Large intestine (tissue), 12 donors: ENCODE measurements around the gene CFL1. TPM values are rescaled to one million over a fixed set of nuclear protein-coding genes. Genes with fewer than 3 reads are reported as not detected.

ENCODE experiments used
- DNase-seq, 2 donors: peaks; one replicate each; pipeline versions ENCODE4 v3.0.0 to v3.0.0-alpha.2; 2013
- H3K27ac ChIP-seq: one replicate; pipeline ENCODE4 v1.5.1; 2013; ENCODE audit warnings: low read length
- H3K27me3 ChIP-seq: 2 replicates; pipeline ENCODE4 v1.6.1; 2013; ENCODE audit warnings: low read length; ENCODE audit not compliant: control insufficient read depth, insufficient read depth
- H3K36me3 ChIP-seq: 2 replicates; pipeline ENCODE4 v1.6.1; 2013; ENCODE audit warnings: low read length; ENCODE audit not compliant: control insufficient read depth, insufficient read depth
- H3K4me1 ChIP-seq: one replicate; pipeline ENCODE4 v1.6.1; 2013; ENCODE audit warnings: low read length; ENCODE audit not compliant: control insufficient read depth, insufficient read depth
- H3K4me3 ChIP-seq: one replicate; pipeline ENCODE4 v1.5.1; 2013; ENCODE audit warnings: low read length
- H3K9me3 ChIP-seq: one replicate; pipeline ENCODE4 v1.6.1; 2013; ENCODE audit warnings: mild to moderate bottlenecking, low read depth, low read length, moderate library complexity; ENCODE audit not compliant: control insufficient read depth
- WGBS: methylation state at CpG from one replicate; pipeline ENCODE4 v1.1.5; 2013; ENCODE audit warnings: low lambda C conversion rate; ENCODE audit not compliant: insufficient coverage; 5-methylcytosine and 5-hydroxymethylcytosine counted together
- long read RNA-seq, 11 donors: transcript quantifications; one replicate each; lab custom pipeline, GENCODE V29; 2026
- polyA plus RNA-seq: library from polyadenylated mRNA; unstranded; fragments of 120-200 nt; gene quantifications from one replicate; pipeline ENCODE4 v1.2.1, GENCODE V29; 2013

The CFL1 gene
- polyA plus RNA-seq = 933 TPM
- long read RNA-seq, donor 1, transcript CFL1-209 (3 exons, 647 nt) = minor isoform, 20 of 395 reads
- long read RNA-seq, donor 1, transcript CFL1-201 (4 exons, 1,234 nt) = major isoform, 352 of 395 reads
- long read RNA-seq, donor 1, transcript CFL1-210 (2 exons, 1,509 nt) = minor isoform, 8 of 395 reads
- long read RNA-seq, donor 1, partial matches to known transcripts = 8 of 395 reads
- long read RNA-seq, donor 1, other reads (novel, unspliced or antisense) = 0 of 395 reads
- long read RNA-seq, donor 2, transcript CFL1-209 (3 exons, 647 nt) = minor isoform, 86 of 869 reads
- long read RNA-seq, donor 2, transcript CFL1-210 (2 exons, 1,509 nt) = minor isoform, 28 of 869 reads
- long read RNA-seq, donor 2, transcript CFL1-201 (4 exons, 1,234 nt) = major isoform, 712 of 869 reads
- long read RNA-seq, donor 2, partial matches to known transcripts = 26 of 869 reads
- long read RNA-seq, donor 2, other reads (novel, unspliced or antisense) = 5 of 869 reads
- long read RNA-seq, donor 3 = 0 reads
- long read RNA-seq, donor 4, transcript CFL1-201 (4 exons, 1,234 nt) = major isoform, 70 of 76 reads
- long read RNA-seq, donor 4, partial matches to known transcripts = 0 of 76 reads
- long read RNA-seq, donor 4, other reads (novel, unspliced or antisense) = 0 of 76 reads
- long read RNA-seq, donor 5, transcript CFL1-201 (4 exons, 1,234 nt) = major isoform, 313 of 346 reads
- long read RNA-seq, donor 5, transcript CFL1-209 (3 exons, 647 nt) = minor isoform, 15 of 346 reads
- long read RNA-seq, donor 5, transcript CFL1-210 (2 exons, 1,509 nt) = minor isoform, 7 of 346 reads
- long read RNA-seq, donor 5, partial matches to known transcripts = 6 of 346 reads
- long read RNA-seq, donor 5, other reads (novel, unspliced or antisense) = 0 of 346 reads
- long read RNA-seq, donor 6, transcript CFL1-201 (4 exons, 1,234 nt) = major isoform, 677 of 773 reads
- long read RNA-seq, donor 6, transcript CFL1-202 (4 exons, 860 nt) = minor isoform, 13 of 773 reads
- long read RNA-seq, donor 6, transcript CFL1-209 (3 exons, 647 nt) = minor isoform, 45 of 773 reads
- long read RNA-seq, donor 6, transcript CFL1-210 (2 exons, 1,509 nt) = minor isoform, 25 of 773 reads
- long read RNA-seq, donor 6, partial matches to known transcripts = 6 of 773 reads
- long read RNA-seq, donor 6, other reads (novel, unspliced or antisense) = 0 of 773 reads
- long read RNA-seq, donor 7, transcript CFL1-201 (4 exons, 1,234 nt) = major isoform, 300 of 350 reads
- long read RNA-seq, donor 7, transcript CFL1-209 (3 exons, 647 nt) = minor isoform, 19 of 350 reads
- long read RNA-seq, donor 7, transcript CFL1-210 (2 exons, 1,509 nt) = minor isoform, 17 of 350 reads
- long read RNA-seq, donor 7, partial matches to known transcripts = 7 of 350 reads
- long read RNA-seq, donor 7, other reads (novel, unspliced or antisense) = 0 of 350 reads
- long read RNA-seq, donor 8, transcript CFL1-209 (3 exons, 647 nt) = minor isoform, 64 of 983 reads
- long read RNA-seq, donor 8, transcript CFL1-210 (2 exons, 1,509 nt) = minor isoform, 14 of 983 reads
- long read RNA-seq, donor 8, transcript CFL1-201 (4 exons, 1,234 nt) = major isoform, 835 of 983 reads
- long read RNA-seq, donor 8, transcript CFL1-202 (4 exons, 860 nt) = minor isoform, 9 of 983 reads
- long read RNA-seq, donor 8, partial matches to known transcripts = 39 of 983 reads
- long read RNA-seq, donor 8, other reads (novel, unspliced or antisense) = 6 of 983 reads
- long read RNA-seq, donor 9, transcript CFL1-209 (3 exons, 647 nt) = minor isoform, 34 of 556 reads
- long read RNA-seq, donor 9, transcript CFL1-202 (4 exons, 860 nt) = minor isoform, 5 of 556 reads
- long read RNA-seq, donor 9, transcript CFL1-210 (2 exons, 1,509 nt) = minor isoform, 20 of 556 reads
- long read RNA-seq, donor 9, transcript CFL1-201 (4 exons, 1,234 nt) = major isoform, 481 of 556 reads
- long read RNA-seq, donor 9, partial matches to known transcripts = 5 of 556 reads
- long read RNA-seq, donor 9, other reads (novel, unspliced or antisense) = 0 of 556 reads
- long read RNA-seq, donor 10, transcript CFL1-209 (3 exons, 647 nt) = minor isoform, 39 of 850 reads
- long read RNA-seq, donor 10, transcript CFL1-201 (4 exons, 1,234 nt) = major isoform, 738 of 850 reads
- long read RNA-seq, donor 10, transcript CFL1-202 (4 exons, 860 nt) = minor isoform, 8 of 850 reads
- long read RNA-seq, donor 10, transcript CFL1-210 (2 exons, 1,509 nt) = minor isoform, 26 of 850 reads
- long read RNA-seq, donor 10, partial matches to known transcripts = 25 of 850 reads
- long read RNA-seq, donor 10, other reads (novel, unspliced or antisense) = 6 of 850 reads
- long read RNA-seq, donor 11, transcript CFL1-210 (2 exons, 1,509 nt) = minor isoform, 19 of 585 reads
- long read RNA-seq, donor 11, transcript CFL1-201 (4 exons, 1,234 nt) = major isoform, 520 of 585 reads
- long read RNA-seq, donor 11, transcript CFL1-209 (3 exons, 647 nt) = minor isoform, 28 of 585 reads
- long read RNA-seq, donor 11, partial matches to known transcripts = 13 of 585 reads
- long read RNA-seq, donor 11, other reads (novel, unspliced or antisense) = 0 of 585 reads

DNA sequence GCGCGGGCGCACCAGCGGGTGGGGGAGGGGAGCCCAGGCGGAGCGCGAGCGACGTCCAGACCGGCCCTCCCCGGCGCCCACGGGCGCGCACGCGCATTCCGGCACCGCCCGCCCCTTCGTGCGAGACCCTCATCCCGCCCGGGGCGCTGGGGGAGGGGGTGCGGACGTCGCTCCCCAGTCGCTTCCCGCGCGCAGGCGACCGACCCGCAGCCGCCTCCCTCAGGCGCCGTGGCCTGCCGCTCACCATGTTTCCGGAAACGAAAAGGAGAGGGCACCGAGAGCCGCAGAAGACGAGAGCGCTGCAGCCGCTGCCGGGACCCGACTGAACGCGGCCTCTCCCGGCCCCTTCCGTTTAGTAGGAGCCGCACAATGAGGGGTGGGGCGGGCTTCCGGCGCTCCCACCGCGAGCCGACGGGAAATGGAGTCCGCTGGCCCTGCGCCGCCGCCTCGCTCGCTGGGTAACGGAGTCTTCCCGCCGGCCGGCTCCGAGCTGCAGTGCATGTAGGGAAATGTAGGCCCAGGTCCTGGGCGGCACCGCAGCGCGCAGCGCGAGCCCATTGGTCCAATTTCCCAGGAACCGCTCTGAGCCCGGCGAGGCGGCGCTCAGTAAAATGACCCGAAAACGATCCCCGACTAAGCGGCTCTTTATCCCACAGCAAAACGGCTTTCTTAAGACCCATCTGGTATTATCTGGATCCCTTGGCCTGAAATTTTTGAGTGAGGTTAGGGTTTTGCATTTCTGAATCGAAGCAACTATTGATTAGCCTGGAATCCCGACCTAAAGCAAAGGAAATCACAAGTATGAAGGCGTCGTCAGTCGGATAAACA lies at the start of gene CFL1:
Gene CFL1 (minus strand): TSS at position 328 of the 828 bp plus-strand sequence. CDS start 81 bp downstream, at position 247.
- peak; percentile 98 to 99 for DNase-seq
- peak within 1 kb of the TSS; percentile 86 for H3K4me3 ChIP-seq
- 0% methylated on average over 4 of the region's 92 CpGs for WGBS
- peaks cover 38% of the 10 kb centered on the region for H3K36me3 ChIP-seq
- H3K4me1 ChIP-seq = peaks cover 56% of the 10 kb centered on the region
- peak within 1 kb of the TSS; percentile 95 for H3K27ac ChIP-seq
- H3K27me3 ChIP-seq = no peaks in the 10 kb centered on the region
- H3K9me3 ChIP-seq = no peaks in the 10 kb centered on the region

DNA sequence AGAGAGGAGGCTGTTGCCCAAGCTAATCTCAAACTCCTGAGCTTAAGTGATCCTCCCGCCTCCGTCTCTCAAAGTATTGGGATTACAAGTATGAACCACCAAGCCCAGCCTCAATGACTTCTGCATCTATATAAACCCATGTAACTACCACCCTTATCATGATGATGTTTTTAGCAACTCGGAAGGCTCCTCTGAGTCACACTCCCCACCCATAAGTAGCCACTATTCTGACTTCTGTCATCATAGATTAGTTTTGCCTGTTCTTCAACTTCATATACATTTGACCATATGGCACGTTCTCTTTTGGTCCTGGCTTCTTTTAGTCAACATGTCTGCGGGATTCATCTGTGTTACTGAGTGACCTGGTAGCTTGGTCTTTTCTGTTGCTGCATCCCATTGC lies 48.6 kb upstream of the CFL1 start:
- H3K36me3 ChIP-seq = no peaks in the 10 kb centered on the region
- no CpG with 5 or more reads among the region's 5 CpGs for WGBS
- no peaks in the 10 kb centered on the region for H3K9me3 ChIP-seq
- H3K27ac ChIP-seq = no peak overlapping the region
- DNase-seq = no peak
- H3K4me1 ChIP-seq = peaks cover 3% of the 10 kb centered on the region
- peaks cover 41% of the 10 kb centered on the region for H3K27me3 ChIP-seq
- H3K4me3 ChIP-seq = no peak overlapping the region

DNA sequence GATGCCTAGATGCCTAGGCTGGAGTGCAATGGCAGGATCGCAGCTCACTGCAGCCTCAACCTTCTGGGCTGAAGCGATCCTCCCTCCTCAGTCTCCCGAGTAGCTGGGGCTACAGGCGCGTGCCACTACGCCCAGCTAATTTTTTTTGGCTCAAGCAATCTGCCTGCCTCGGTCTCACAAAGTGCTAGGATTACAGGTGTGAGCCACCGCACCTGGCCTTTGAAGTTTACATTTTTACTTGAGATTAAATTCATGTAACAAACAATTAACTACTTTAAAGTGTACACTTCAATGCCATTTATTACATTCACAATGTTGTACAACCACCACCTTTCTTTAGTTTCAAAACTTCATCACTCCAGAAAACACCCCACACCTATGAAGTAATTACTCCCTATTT lies 45.7 kb upstream of the CFL1 start:
- H3K27ac ChIP-seq = no peak overlapping the region
- peaks cover 9% of the 10 kb centered on the region for H3K4me1 ChIP-seq
- peaks cover 9% of the 10 kb centered on the region for H3K9me3 ChIP-seq
- 67% methylated on average over 2 of the region's 8 CpGs for WGBS
- peaks cover 63% of the 10 kb centered on the region for H3K27me3 ChIP-seq
- no peak for DNase-seq
- no peak overlapping the region for H3K4me3 ChIP-seq
- no peaks in the 10 kb centered on the region for H3K36me3 ChIP-seq

DNA sequence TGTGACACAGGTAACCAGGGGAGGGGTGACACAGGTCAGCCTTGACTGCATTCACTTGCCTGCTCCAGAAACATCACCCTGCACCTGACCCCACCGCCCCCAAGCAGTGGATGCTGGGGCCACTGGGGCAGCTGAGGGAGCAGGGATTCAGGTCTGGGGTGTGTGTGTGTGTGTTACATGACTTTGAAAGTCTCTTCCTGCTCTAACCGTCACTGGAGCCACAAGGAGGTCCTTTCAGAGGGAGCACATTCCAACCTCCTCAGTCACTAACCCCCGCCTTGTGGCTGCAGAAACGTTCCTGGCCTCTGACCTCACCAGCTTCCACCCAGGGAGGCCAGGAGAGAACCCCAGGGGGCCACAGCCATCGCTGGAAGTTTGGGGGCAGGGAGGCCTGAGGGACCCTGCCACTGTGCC lies 45.1 kb upstream of the CFL1 start:
- DNase-seq = no peak
- Histone ChIP-seq H3K9me3 (peaks cover 9% of the 10 kb centered on the region), H3K4me1 (peaks cover 9% of the 10 kb centered on the region), H3K4me3 (no peak overlapping the region), H3K36me3 (no peaks in the 10 kb centered on the region), H3K27me3 (peaks cover 68% of the 10 kb centered on the region), H3K27ac (no peak overlapping the region)
- no CpG with 5 or more reads among the region's 5 CpGs for WGBS

DNA sequence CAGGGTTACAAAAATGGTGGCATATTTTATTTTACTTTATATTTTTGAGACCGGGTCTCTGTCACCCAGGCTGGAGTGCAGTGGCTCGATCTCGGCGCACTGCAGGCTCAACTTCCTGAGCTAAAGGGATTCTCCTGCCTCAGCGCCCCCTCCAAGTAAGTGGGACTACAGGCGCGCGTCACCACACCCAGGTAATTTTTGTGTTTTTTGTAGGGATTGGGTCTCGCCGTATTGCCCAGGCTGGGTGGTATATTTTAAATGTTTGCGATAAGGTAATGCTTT lies 42.9 kb upstream of the CFL1 start:
- Histone ChIP-seq H3K9me3 (peaks cover 9% of the 10 kb centered on the region), H3K36me3 (no peaks in the 10 kb centered on the region), H3K27ac (no peak overlapping the region), H3K4me1 (peaks cover 9% of the 10 kb centered on the region), H3K27me3 (peaks cover 81% of the 10 kb centered on the region), H3K4me3 (no peak overlapping the region)
- no CpG with 5 or more reads among the region's 11 CpGs for WGBS
- DNase-seq = no peak

DNA sequence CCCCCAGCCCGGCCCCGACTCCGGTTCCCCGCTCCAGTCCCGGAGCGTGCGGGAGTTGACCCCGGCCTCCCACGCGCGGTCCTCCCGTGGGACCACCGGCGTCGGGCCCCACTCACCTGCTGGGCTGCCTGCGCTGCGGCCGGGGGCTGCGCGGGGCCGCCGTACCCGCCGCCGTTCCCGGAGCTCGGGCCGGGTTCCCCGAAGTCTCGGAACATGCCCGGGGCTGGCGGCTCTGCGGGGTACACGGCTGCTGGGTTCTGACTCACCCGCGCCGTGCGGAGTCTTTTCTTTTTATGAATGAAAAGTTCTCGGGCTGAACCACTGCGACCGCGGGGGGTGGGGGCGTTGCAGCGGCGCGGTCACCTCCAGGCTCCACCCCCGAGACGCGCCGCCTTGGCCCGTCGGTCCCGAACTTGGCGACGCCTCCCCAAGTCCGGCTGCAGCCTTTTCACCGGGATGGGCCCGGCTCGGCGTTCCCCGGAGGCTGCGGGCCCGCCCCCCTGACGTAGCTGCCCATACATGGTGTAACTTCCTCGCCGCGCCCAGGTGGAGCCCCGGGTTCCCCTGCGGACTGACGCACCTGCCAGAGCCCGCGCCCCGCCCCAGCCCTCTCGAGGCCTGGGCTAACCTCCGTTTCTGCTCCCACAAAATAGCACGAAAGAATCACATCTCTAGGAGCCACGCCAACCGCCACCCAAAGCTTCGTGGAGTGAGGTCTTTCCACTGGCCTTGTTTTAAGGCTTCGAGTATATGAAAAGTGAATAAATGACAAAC lies 42.3 kb upstream of the CFL1 start, which contains the start of gene FOSL1:
Gene FOSL1 (minus strand): TSS at position 264 of the 774 bp plus-strand sequence. CDS start 49 bp downstream, at position 215.
- Histone ChIP-seq H3K27me3 (peaks cover 84% of the 10 kb centered on the region), H3K4me1 (peaks cover 9% of the 10 kb centered on the region), H3K27ac (no peak within 1 kb of the TSS), H3K36me3 (no peaks in the 10 kb centered on the region), H3K4me3 (peak within 1 kb of the TSS; percentile 24), H3K9me3 (peaks cover 9% of the 10 kb centered on the region)
- no CpG with 5 or more reads among the region's 80 CpGs for WGBS
- peak; percentile 89 to 94 for DNase-seq

DNA sequence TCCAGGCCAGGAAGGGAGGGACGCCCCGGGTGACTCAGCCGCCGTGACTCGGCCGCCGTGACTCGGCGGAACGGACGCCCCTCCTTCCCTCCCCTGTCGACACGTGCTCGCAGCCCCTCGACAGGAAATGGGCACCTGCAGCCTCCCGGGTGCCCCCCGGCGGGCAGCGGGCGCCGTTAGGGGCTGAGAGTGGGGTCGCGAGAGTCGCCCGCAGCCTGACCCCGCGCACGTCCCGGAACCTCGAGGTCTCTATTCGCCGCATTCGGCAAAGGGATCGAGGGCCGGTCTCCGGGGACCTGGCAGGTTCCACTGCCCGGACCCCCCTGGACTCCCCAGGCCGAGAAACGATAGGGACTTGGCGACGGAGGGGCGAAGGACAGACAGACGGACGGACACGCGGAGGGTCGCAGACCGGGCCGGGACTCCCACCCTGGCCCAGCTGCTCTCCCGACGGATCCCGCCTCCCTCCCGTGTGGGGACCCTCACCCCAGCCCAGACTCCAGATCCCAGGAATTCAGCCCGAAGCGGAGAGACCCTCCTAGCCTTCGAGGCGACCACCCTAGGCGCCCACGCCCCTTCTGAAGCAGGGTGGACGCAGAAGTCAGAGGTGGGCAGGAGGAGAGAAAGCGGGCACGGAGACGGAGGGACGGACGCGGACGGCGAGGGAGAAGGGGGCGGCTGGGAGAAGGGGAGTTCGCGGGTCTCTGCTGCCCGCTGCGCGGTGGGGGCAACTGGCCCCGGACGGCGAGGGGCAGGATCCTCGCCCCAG lies 41.6 kb upstream of the CFL1 start:
- peaks cover 9% of the 10 kb centered on the region for H3K4me1 ChIP-seq
- DNase-seq = peak in 1 of 2 donors; percentile 62
- no peak overlapping the region for H3K27ac ChIP-seq
- no peaks in the 10 kb centered on the region for H3K36me3 ChIP-seq
- H3K4me3 ChIP-seq = no peak overlapping the region
- peaks cover 9% of the 10 kb centered on the region for H3K9me3 ChIP-seq
- WGBS = no CpG with 5 or more reads among the region's 78 CpGs
- peaks cover 84% of the 10 kb centered on the region for H3K27me3 ChIP-seq
